ENCODE measurements around the gene POFUT1.
"Not testable (repeated sequence)": the region's sequence is repeated elsewhere in the genome, so short reads cannot be mapped to it uniquely, and the experiment has no call there.

Gene POFUT1

DNA sequence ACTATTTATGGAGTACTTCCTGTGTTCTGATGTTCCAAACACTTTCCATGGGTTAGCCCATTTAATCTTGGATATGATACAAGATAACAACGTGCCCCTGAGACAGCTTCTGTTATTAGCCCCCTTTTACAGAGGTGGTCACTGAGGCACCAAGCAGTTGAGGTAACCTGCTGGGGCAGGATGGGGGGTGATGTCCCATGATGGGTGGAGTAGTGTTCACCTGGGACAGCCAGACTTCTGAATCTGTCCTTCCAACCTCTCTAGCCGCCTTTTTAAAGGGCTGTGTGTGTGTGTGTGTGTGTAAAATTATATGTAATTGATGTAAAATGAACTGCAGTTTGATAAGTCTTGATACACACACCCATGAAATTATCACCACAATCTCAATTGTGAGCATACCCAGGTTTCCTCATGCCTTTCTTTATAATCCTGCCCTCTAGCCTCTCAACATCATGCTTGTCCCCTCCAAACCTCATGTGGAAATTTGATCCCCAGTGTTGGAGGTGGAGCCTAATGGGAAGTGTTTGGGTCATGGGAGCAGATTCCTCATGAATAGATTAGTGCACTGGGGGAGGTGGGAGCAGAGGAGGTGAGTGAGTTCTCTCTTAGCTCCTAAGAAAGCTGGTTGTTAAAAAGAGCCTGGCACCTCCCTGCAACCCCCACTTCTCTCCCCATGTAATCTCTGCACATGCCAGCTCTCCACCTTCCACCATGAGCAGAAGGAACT, 39.3 kb upstream of the POFUT1 start:
- no peak overlapping the region for H3K9ac ChIP-seq (ENCODE audit: low read length)
- no peak overlapping the region for H3K27ac ChIP-seq (ENCODE audit: low read depth, low read length)
- H3K4me1 ChIP-seq (ENCODE audit: control insufficient read depth, insufficient read depth, low read length) = peaks cover 8% of the 10 kb centered on the region
- H3K9me3 ChIP-seq (ENCODE audit: control insufficient read depth, insufficient read depth, low read depth, low read length) = no peaks in the 10 kb centered on the region
- no peaks in the 10 kb centered on the region for H3K27me3 ChIP-seq (ENCODE audit: control insufficient read depth, insufficient read depth, low read length)
- no peak overlapping the region for H3K4me3 ChIP-seq (ENCODE audit: low read depth, low read length)
- H3K36me3 ChIP-seq (ENCODE audit: control insufficient read depth, insufficient read depth, low read length) = peaks cover 36% of the 10 kb centered on the region

DNA sequence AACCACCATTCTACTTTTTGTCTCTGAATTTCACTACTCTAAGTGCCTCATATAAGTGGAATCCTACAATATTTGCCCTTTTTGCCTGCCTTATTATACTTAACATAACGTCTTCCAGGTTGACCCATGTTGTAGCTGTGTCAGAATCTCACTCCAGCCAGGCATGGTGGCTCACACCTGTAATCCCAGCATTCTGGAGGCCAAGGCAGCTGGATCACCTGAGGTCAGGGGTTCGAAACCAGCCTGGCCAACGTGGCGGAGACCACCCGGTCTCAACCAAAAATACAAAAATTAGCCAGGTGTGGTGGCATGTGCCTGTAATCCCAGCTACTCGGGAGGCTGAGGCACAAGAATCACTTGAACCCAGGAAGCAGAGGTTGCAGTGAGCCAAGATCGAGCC, 30.0 kb upstream of the POFUT1 start:
- not testable (repeated sequence) for H3K9ac ChIP-seq (ENCODE audit: low read length); H3K4me1 ChIP-seq (ENCODE audit: control insufficient read depth, insufficient read depth, low read length); H3K36me3 ChIP-seq (ENCODE audit: control insufficient read depth, insufficient read depth, low read length); H3K27me3 ChIP-seq (ENCODE audit: control insufficient read depth, insufficient read depth, low read length); H3K4me3 ChIP-seq (ENCODE audit: low read depth, low read length); H3K27ac ChIP-seq (ENCODE audit: low read depth, low read length)
- H3K9me3 ChIP-seq (ENCODE audit: control insufficient read depth, insufficient read depth, low read depth, low read length) = peaks cover 10% of the 10 kb centered on the region

- Histone ChIP-seq H3K4me3 (ENCODE audit: low read depth, low read length) (no peak overlapping the region), H3K9me3 (ENCODE audit: control insufficient read depth, insufficient read depth, low read depth, low read length) (peaks cover 10% of the 10 kb centered on the region), H3K4me1 (ENCODE audit: control insufficient read depth, insufficient read depth, low read length) (no peaks in the 10 kb centered on the region), H3K36me3 (ENCODE audit: control insufficient read depth, insufficient read depth, low read length) (no peaks in the 10 kb centered on the region), H3K9ac (ENCODE audit: low read length) (no peak overlapping the region), H3K27me3 (ENCODE audit: control insufficient read depth, insufficient read depth, low read length) (no peaks in the 10 kb centered on the region), H3K27ac (ENCODE audit: low read depth, low read length) (no peak overlapping the region)
Measured at GRCh38 chr20:32179515-32179914, 28.2 kb upstream of the POFUT1 start.

DNA sequence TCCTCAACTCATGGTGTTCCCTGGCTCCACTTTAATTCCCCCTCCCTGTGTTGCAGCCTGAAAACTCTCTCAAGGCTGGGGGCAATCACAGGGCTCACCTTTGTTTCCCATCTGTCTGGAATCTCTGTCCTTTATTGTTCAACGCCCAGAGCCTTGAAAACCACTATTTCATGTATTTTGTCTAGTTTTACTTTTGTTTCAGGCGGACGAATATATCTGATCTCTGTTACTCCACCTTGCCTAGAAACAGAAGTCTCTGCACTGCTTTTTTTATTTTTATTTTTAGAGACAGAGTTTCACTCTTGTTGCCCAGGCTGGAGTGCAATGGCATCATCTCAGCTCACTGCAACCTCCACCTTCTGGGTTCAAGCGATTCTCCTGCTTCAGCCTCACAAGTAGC, 27.7 kb upstream of the POFUT1 start:
- H3K27ac ChIP-seq (ENCODE audit: low read depth, low read length) = no peak overlapping the region
- H3K9ac ChIP-seq (ENCODE audit: low read length) = no peak overlapping the region

GRCh38 chr20:32181606-32182005, 26.1 kb upstream of the POFUT1 start:
- no peaks in the 10 kb centered on the region for H3K4me1 ChIP-seq (ENCODE audit: control insufficient read depth, insufficient read depth, low read length)
- H3K36me3 ChIP-seq (ENCODE audit: control insufficient read depth, insufficient read depth, low read length) = no peaks in the 10 kb centered on the region
- no peak overlapping the region for H3K9ac ChIP-seq (ENCODE audit: low read length)
- no peak overlapping the region for H3K4me3 ChIP-seq (ENCODE audit: low read depth, low read length)
- no peak overlapping the region for H3K27ac ChIP-seq (ENCODE audit: low read depth, low read length)
- no peaks in the 10 kb centered on the region for H3K27me3 ChIP-seq (ENCODE audit: control insufficient read depth, insufficient read depth, low read length)
- peaks cover 5% of the 10 kb centered on the region; the same call in 1 of the 2 replicates for H3K9me3 ChIP-seq (ENCODE audit: control insufficient read depth, insufficient read depth, low read depth, low read length)

More for the DNA sequence above, 27.7 kb upstream of the POFUT1 start:
- no peaks in the 10 kb centered on the region for H3K36me3 ChIP-seq (ENCODE audit: control insufficient read depth, insufficient read depth, low read length)
- H3K9me3 ChIP-seq (ENCODE audit: control insufficient read depth, insufficient read depth, low read depth, low read length) = peaks cover 5% of the 10 kb centered on the region; the same call in 1 of the 2 replicates
- no peaks in the 10 kb centered on the region for H3K4me1 ChIP-seq (ENCODE audit: control insufficient read depth, insufficient read depth, low read length)
- no peaks in the 10 kb centered on the region for H3K27me3 ChIP-seq (ENCODE audit: control insufficient read depth, insufficient read depth, low read length)
- H3K4me3 ChIP-seq (ENCODE audit: low read depth, low read length) = no peak overlapping the region

- Histone ChIP-seq H3K4me1 (ENCODE audit: control insufficient read depth, insufficient read depth, low read length) (no peaks in the 10 kb centered on the region), H3K27me3 (ENCODE audit: control insufficient read depth, insufficient read depth, low read length) (no peaks in the 10 kb centered on the region), H3K4me3 (ENCODE audit: low read depth, low read length) (no peak overlapping the region), H3K9ac (ENCODE audit: low read length) (no peak overlapping the region), H3K27ac (ENCODE audit: low read depth, low read length) (no peak overlapping the region), H3K9me3 (ENCODE audit: control insufficient read depth, insufficient read depth, low read depth, low read length) (no peaks in the 10 kb centered on the region), H3K36me3 (ENCODE audit: control insufficient read depth, insufficient read depth, low read length) (no peaks in the 10 kb centered on the region)
Measured at GRCh38 chr20:32183947-32184635, 23.6 kb upstream of the POFUT1 start.

DNA sequence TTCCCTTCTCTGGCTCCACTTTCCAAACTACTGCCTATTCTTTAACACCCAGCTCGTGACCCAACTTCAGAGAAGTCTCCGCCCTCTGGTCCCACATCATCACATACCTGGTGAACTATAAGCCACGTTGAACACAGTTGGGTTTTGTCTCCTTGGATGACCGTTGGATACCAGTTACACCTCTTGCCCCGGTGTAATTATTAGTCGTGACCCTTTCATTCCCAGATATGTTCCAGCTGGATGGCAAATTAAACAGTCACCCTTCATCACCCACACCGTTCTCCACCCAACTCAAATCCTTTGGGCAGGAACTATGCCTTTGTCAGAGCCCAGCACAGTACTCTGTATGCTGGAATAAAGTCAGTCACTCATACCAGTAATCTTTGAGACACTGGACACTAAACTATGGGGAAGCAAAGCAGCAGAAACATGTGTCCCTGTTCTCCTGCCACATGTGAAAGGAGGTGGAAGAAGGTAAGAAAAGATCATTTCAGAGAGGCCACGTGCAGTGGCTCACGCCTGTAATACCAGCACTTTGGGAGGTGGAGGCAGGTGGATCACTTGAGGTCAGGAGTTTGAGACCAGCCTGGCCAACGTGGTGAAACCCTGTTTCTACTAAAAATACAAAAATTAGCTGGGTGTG, 22.6 kb upstream of the POFUT1 start:
- H3K9me3 ChIP-seq (ENCODE audit: control insufficient read depth, insufficient read depth, low read depth, low read length) = no peaks in the 10 kb centered on the region
- H3K27ac ChIP-seq (ENCODE audit: low read depth, low read length) = no peak overlapping the region
- no peak overlapping the region for H3K4me3 ChIP-seq (ENCODE audit: low read depth, low read length)
- H3K9ac ChIP-seq (ENCODE audit: low read length) = no peak overlapping the region
- no peaks in the 10 kb centered on the region for H3K27me3 ChIP-seq (ENCODE audit: control insufficient read depth, insufficient read depth, low read length)
- peaks cover 6% of the 10 kb centered on the region for H3K4me1 ChIP-seq (ENCODE audit: control insufficient read depth, insufficient read depth, low read length)
- H3K36me3 ChIP-seq (ENCODE audit: control insufficient read depth, insufficient read depth, low read length) = no peaks in the 10 kb centered on the region

- H3K27ac ChIP-seq (ENCODE audit: low read depth, low read length) = no peak overlapping the region
Measured at GRCh38 chr20:32186506-32186905, 21.2 kb upstream of the POFUT1 start.

GRCh38 chr20:32188376-32189122, 19.1 kb upstream of the POFUT1 start:
- Histone ChIP-seq H3K27me3 (ENCODE audit: control insufficient read depth, insufficient read depth, low read length) (no peaks in the 10 kb centered on the region), H3K9me3 (ENCODE audit: control insufficient read depth, insufficient read depth, low read depth, low read length) (no peaks in the 10 kb centered on the region), H3K27ac (ENCODE audit: low read depth, low read length) (no peak overlapping the region), H3K9ac (ENCODE audit: low read length) (no peak overlapping the region), H3K36me3 (ENCODE audit: control insufficient read depth, insufficient read depth, low read length) (no peaks in the 10 kb centered on the region), H3K4me1 (ENCODE audit: control insufficient read depth, insufficient read depth, low read length) (peaks cover 18% of the 10 kb centered on the region), H3K4me3 (ENCODE audit: low read depth, low read length) (peak overlapping the region; percentile 81; the same call in 1 of the 2 replicates)

More at GRCh38 chr20:32186506-32186905, 21.2 kb upstream of the POFUT1 start:
- H3K4me1 ChIP-seq (ENCODE audit: control insufficient read depth, insufficient read depth, low read length) = peaks cover 18% of the 10 kb centered on the region
- H3K9ac ChIP-seq (ENCODE audit: low read length) = no peak overlapping the region
- no peaks in the 10 kb centered on the region for H3K27me3 ChIP-seq (ENCODE audit: control insufficient read depth, insufficient read depth, low read length)
- no peak overlapping the region for H3K4me3 ChIP-seq (ENCODE audit: low read depth, low read length)
- H3K36me3 ChIP-seq (ENCODE audit: control insufficient read depth, insufficient read depth, low read length) = no peaks in the 10 kb centered on the region
- no peaks in the 10 kb centered on the region for H3K9me3 ChIP-seq (ENCODE audit: control insufficient read depth, insufficient read depth, low read depth, low read length)

DNA sequence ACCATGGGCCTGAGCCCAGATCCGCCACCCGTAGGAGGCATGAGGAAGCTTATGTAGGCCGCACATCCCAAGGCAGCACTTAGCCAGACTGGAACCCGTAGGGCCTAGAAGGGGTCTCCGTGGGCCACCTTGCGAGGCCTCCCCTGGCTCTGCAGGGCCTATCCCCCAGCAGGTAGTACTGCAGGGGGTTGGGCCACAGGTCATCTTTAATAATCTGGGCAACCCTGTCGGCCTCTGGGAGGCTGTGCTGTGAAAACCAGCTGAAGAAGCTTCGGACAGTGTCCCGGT, 18.6 kb upstream of the POFUT1 start:
- H3K9ac ChIP-seq (ENCODE audit: low read length) = no peak overlapping the region
- H3K27ac ChIP-seq (ENCODE audit: low read depth, low read length) = no peak overlapping the region
- H3K4me3 ChIP-seq (ENCODE audit: low read depth, low read length) = peak overlapping the region; percentile 81
- H3K36me3 ChIP-seq (ENCODE audit: control insufficient read depth, insufficient read depth, low read length) = no peaks in the 10 kb centered on the region
- H3K9me3 ChIP-seq (ENCODE audit: control insufficient read depth, insufficient read depth, low read depth, low read length) = no peaks in the 10 kb centered on the region
- no peaks in the 10 kb centered on the region for H3K27me3 ChIP-seq (ENCODE audit: control insufficient read depth, insufficient read depth, low read length)
- H3K4me1 ChIP-seq (ENCODE audit: control insufficient read depth, insufficient read depth, low read length) = peaks cover 18% of the 10 kb centered on the region

Measured in HUES6 (cell line).